Nephron (organoid): ENCODE measurements around the gene OR4D11.
A peak's percentile ranks its signal among the peaks of the same experiment; 100 is the strongest.
"Not testable (repeated sequence)": the region's sequence is repeated elsewhere in the genome, so short reads cannot be mapped to it uniquely, and the experiment has no call there.

ENCODE experiments used
- H3K27ac Mint-ChIP-seq, 3 experiments: 2 replicates each; pipeline ENCODE4 v1.8.0; 2020; ENCODE audit warnings: mixed read lengths in 3 of 3, mild to moderate bottlenecking in 2 of 3, moderate library complexity in 1 of 3
- H3K27me3 Mint-ChIP-seq: 2 replicates; pipeline ENCODE4 v1.8.0; 2021; ENCODE audit warnings: low read depth, mild to moderate bottlenecking, moderate library complexity, mixed read lengths
- H3K36me3 Mint-ChIP-seq: 2 replicates; pipeline ENCODE4 v1.8.0; 2020; ENCODE audit warnings: low read depth, mixed read lengths
- H3K4me1 Mint-ChIP-seq: 2 replicates; pipeline ENCODE4 v1.8.0; 2020; ENCODE audit warnings: mixed read lengths
- H3K4me3 Mint-ChIP-seq, 3 experiments: 2 replicates each; pipeline ENCODE4 v1.8.0; 2020; ENCODE audit warnings: mild to moderate bottlenecking in 3 of 3, mixed read lengths in 3 of 3, moderate library complexity in 2 of 3
- H3K9me3 Mint-ChIP-seq: 2 replicates; pipeline ENCODE4 v1.8.0; 2020; ENCODE audit warnings: mixed read lengths
- CTCF ChIP-seq, 3 experiments: fragments of 200-600 bp; sonication (generic); IDR thresholded peaks; one replicate each; pipeline ENCODE4 v1.5.0; 2021; ENCODE audit warnings: antibody characterized with exemption in 3 of 3; ENCODE audit not compliant: unreplicated experiment in 3 of 3

Gene OR4D11

GRCh38 chr11:59544869-59545178 lies 41.4 kb downstream of the OR4D11 start:
- no peak overlapping the region for H3K27ac Mint-ChIP-seq
- no peak overlapping the region for H3K4me3 Mint-ChIP-seq
- peaks cover 17% of the 10 kb centered on the region for H3K4me1 Mint-ChIP-seq
- no peaks in the 10 kb centered on the region for H3K36me3 Mint-ChIP-seq
- H3K27me3 Mint-ChIP-seq: no peaks in the 10 kb centered on the region
- H3K9me3 Mint-ChIP-seq: no peaks in the 10 kb centered on the region
- no peak for TF ChIP-seq CTCF (IDR thresholded peaks at IDR 0.05; ENCODE audit: unreplicated experiment in 3 of 3)

- H3K27ac Mint-ChIP-seq: no peak overlapping the region
- H3K4me3 Mint-ChIP-seq: no peak overlapping the region
- no peaks in the 10 kb centered on the region for H3K9me3 Mint-ChIP-seq
- H3K27me3 Mint-ChIP-seq: no peaks in the 10 kb centered on the region
- no peaks in the 10 kb centered on the region for H3K36me3 Mint-ChIP-seq
- H3K4me1 Mint-ChIP-seq: peaks cover 17% of the 10 kb centered on the region
- no peak for TF ChIP-seq CTCF (IDR thresholded peaks at IDR 0.05; ENCODE audit: unreplicated experiment in 3 of 3)
Observed at GRCh38 chr11:59545179-59546020, 42.0 kb downstream of the OR4D11 start.

DNA sequence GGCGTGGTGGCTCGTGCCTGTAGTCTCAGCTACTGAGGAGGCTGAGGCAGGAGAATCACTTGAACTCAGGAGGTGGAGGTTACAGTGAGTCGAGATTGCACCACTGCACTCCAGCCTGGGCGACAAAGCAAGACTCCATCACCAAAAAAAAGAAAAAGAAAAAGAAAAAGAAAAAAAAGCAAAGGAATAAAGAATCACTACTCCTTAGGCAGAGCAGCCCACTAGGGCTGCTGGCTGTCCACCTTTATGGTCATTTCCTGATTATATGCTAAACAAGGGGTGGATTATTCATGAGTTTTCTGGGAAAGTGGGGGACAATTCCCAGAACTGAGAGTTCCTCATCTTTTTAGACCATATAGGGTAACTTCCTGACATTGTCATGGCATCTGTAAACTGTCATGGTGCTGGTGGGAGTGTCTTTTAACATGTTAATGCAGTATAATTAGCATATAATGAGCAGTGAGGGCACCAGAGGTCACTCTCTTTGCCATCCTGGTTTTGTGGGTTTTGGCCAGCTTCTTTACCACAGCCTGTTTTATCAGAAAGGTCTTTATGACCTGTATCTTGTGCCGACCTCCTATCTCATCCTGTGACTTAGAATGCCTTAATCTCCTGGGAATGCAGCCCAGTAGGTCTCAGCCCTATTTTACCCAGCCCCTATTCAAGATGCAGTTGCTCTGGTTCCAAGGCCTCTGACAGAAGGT lies 44.4 kb downstream of the OR4D11 start:
- Mint-ChIP-seq H3K4me1 (peaks cover 17% of the 10 kb centered on the region), H3K4me3 (peak overlapping the region in 1 of 3 experiments; percentile 25)
- not testable (repeated sequence) for H3K27me3 Mint-ChIP-seq, H3K27ac Mint-ChIP-seq, H3K36me3 Mint-ChIP-seq, H3K9me3 Mint-ChIP-seq

DNA sequence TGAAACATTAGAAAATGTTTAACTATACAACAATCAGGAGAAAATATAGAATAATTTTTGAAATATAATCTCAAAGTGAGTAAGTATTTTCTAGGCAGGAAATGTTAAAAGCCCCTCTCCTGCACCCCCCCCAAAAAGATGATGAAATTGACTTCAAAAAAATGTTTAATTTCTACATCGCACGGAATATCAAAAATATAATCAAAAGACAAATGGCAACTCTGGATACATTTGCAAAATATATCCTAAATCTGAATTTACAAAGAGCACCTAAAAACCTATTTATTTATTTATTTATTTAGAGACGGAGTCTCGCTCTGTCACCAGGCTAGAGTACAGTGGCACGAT lies 44.9 kb downstream of the OR4D11 start:
- H3K36me3 Mint-ChIP-seq: no peaks in the 10 kb centered on the region
- peak overlapping the region in 1 of 3 experiments; percentile 25 for H3K4me3 Mint-ChIP-seq
- no peaks in the 10 kb centered on the region for H3K27me3 Mint-ChIP-seq
- H3K27ac Mint-ChIP-seq: no peak overlapping the region
- TF ChIP-seq CTCF (IDR thresholded peaks at IDR 0.05; ENCODE audit: unreplicated experiment in 3 of 3): no peak
- no peaks in the 10 kb centered on the region for H3K9me3 Mint-ChIP-seq
- H3K4me1 Mint-ChIP-seq: peaks cover 17% of the 10 kb centered on the region

GRCh38 chr11:59550368-59550841 lies 47.0 kb downstream of the OR4D11 start:
- Mint-ChIP-seq H3K4me3 (peak overlapping the region; percentile 83 to 96 (median 94)), H3K27me3 (no peaks in the 10 kb centered on the region), H3K9me3 (no peaks in the 10 kb centered on the region), H3K4me1 (peaks cover 17% of the 10 kb centered on the region), H3K27ac (peak overlapping the region; percentile 96 to 100 (median 96)), H3K36me3 (no peaks in the 10 kb centered on the region)
- peak; percentile 63 to 68 (median 64) for TF ChIP-seq CTCF (IDR thresholded peaks at IDR 0.05; ENCODE audit: unreplicated experiment in 3 of 3)

DNA sequence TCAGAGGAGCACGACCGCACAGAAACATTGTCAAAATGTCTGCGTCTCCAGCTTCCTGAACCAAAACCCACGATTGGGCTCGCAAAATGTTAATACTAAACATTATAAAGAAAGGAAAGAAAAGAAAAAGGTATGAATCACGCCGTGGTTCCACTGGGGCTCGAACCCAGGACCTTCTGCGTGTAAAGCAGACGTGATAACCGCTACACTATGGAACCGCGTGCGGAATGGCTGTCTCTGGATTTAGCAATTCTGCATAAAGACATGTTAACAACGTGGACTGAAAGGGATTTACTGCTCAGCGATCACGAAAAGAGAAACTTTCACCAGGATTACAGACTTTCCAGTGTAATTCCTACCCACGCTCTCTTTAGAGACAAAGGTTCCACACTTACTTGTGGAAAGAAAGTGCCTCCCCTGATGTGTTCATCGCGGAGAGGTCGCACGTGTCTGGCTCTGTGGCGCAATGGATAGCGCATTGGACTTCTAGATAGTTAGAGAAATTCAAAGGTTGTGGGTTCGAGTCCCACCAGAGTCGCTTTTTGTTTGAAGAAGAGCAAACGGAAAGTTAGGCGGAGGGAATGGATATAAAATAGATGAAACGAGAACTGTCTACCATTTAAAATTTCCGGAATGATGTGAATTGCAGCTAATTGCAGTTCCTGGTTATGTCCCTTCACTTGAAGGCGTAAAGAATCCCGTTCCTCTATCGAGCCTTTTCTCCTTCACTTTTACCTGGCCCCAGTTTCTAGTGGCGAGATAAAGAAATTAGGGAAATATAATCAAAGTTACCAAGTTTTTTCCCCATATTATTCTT lies 47.7 kb downstream of the OR4D11 start:
- Mint-ChIP-seq H3K9me3 (no peaks in the 10 kb centered on the region), H3K4me1 (peaks cover 22% of the 10 kb centered on the region), H3K4me3 (peak overlapping the region; percentile 83 to 96 (median 94)), H3K27me3 (no peaks in the 10 kb centered on the region), H3K36me3 (no peaks in the 10 kb centered on the region), H3K27ac (peak overlapping the region; percentile 96 to 100 (median 96))
- TF ChIP-seq CTCF (IDR thresholded peaks at IDR 0.05; ENCODE audit: unreplicated experiment in 3 of 3): no peak
